GM11168 (cell line): ENCODE measurements around the gene MMD.
"Not testable (repeated sequence)": the region's sequence is repeated elsewhere in the genome, so short reads cannot be mapped to it uniquely, and the experiment has no call there.

Experiments
- in situ Hi-C: fragments of 300-500 bp; cut with MboI; formaldehyde crosslinking; loops from one replicate; pipeline ENCODE4 v1.12.0; 2022; ENCODE audit warnings: low sequenced_read_pairs; ENCODE audit not compliant: unreplicated experiment

The MMD gene

GRCh38 chr17:55402374-55402773, 19.3 kb downstream of the MMD start:
- in situ Hi-C loops = no loop called here

DNA sequence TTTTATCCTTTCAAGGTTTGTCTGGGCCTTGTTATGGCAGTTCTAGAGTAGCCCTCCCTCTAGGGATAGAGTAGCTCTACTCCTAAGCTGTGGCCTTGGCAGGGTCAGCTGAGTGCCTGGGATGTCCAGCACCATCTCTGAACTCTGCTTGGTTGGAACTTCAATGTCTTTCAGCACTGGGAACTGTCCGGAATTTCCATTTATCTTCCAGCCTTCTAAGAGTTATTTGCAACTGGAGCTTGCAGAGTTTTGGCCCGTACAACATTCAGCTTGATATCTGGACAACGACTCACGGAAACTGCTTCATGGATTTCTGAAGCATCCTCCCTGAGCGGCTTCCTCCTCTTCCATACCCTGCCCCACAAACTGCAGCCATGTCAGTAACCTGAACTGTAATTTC, 22.9 kb downstream of the MMD start:
- in situ Hi-C loops = no loop called here

- in situ Hi-C loops = no loop called here
These were observed 25.7 kb downstream of the MMD start for GRCh38 chr17:55395803-55396505.

GRCh38 chr17:55394357-55395021, 27.1 kb downstream of the MMD start:
- in situ Hi-C loops = no loop called here

- in situ Hi-C loops = no loop called here
These were observed 29.7 kb downstream of the MMD start for GRCh38 chr17:55391764-55392467.

GRCh38 chr17:55391244-55391757, 30.3 kb downstream of the MMD start:
- in situ Hi-C loops = no loop called here

DNA sequence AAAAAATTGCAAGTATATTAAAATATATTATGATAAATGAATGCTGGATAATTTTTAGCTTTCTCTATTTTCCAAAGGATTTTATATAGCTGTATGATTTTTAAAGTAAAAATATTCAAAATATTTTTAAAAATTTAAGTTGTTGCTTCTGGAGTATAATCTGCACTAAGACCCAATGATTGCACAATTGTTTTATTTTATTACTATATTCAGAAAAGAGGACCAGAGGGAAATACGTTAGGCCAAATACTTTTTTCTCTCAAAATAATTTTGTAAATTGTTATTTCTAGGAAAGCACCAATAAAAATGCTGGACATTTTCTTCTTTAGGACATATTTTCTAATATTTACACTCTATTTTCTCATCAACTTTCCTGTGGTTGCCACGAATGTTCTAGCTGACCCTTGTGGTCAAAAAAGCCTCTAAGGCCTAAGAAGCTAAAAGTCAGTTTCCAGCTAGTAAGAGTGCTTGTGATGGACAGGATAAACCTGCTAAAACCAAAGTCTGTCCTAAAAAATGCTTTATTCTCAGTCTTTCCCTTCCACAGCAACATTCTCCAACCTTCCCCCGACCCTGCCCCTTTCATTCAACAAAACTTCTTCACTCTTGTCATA, 31.2 kb downstream of the MMD start:
- in situ Hi-C loops = no loop called here

- in situ Hi-C loops = not testable (repeated sequence)
These were observed 31.9 kb downstream of the MMD start for GRCh38 chr17:55389715-55390114.

- in situ Hi-C loops = no loop called here
These were observed 32.8 kb downstream of the MMD start for GRCh38 chr17:55388842-55389241.

GRCh38 chr17:55386796-55387332, 34.8 kb downstream of the MMD start:
- in situ Hi-C loops = no loop called here

DNA sequence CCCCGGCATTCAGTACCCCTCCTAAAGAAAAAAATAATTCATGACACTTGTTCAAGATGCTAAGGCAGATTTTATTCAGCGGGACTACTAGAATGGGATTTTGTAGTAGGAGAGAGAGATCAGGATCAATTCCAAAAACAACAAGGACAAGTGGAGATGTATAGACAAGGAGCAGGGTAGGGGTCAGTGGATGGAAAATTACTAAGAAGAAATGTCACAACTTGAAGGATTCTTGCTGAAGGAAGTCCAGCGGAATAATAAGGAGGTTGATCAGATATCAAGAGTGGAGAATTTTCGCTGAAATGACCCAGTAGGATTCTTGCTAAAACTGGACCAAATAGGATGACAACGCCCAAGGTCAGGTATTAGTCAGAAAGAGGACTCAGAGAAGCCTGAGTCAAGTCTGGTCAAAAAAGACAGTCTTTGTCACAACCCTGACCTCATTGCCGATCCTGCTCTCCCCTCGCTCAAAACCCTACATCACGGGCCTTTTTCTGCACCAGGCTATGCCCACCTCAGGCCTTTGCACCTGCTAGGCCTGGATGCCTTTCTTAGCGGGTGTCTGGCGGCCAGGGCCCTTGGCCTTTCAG, 36.9 kb downstream of the MMD start:
- in situ Hi-C loops = no loop called here

GRCh38 chr17:55383771-55384642, 37.6 kb downstream of the MMD start:
- in situ Hi-C loops = no loop called here

GRCh38 chr17:55381017-55381770, 40.4 kb downstream of the MMD start:
- in situ Hi-C loops = no loop called here

GRCh38 chr17:55377671-55378275, 43.9 kb downstream of the MMD start:
- in situ Hi-C loops = no loop called here

DNA sequence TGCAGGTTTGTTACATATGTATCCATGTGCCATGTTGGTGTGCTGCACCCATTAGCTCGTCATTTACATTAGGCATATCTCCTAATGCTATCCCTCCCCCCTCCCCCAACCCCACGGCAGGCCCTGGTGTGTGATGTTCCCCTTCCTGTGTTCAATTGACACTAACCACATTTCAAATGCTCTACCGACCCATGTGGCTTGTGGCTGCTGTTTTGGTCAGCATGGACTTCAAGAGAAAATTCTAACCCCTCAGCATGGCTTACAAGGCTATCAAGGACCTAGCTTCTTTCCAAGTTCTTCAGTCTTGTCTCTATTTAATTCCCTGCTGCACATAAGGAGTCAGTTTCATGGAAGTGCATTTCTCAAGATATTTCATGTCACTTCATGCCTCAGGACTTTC, 52.9 kb downstream of the MMD start:
- in situ Hi-C loops = no loop called here

DNA sequence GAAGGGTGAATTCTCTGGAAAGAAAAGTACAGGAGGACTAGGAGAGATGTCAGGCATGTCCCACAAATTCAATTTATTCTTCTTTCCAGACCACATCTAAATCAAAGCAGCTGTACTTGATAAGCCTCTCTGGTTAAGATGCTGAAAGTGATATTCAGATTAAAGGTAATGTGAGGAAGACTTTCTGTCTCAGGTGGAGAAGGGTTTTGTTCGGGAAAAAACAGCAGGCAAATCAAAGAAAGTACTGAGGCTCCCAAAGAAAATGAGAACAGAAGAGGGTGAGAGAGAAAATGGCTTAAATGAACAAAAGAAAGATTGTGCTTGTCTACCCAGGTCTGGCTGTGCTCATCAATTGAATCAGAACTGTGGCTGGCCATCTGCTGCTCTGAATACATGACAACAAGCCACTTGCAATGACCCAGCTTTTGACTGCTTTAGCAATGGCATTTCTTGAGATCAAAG, 55.6 kb downstream of the MMD start:
- in situ Hi-C loops = no loop called here

DNA sequence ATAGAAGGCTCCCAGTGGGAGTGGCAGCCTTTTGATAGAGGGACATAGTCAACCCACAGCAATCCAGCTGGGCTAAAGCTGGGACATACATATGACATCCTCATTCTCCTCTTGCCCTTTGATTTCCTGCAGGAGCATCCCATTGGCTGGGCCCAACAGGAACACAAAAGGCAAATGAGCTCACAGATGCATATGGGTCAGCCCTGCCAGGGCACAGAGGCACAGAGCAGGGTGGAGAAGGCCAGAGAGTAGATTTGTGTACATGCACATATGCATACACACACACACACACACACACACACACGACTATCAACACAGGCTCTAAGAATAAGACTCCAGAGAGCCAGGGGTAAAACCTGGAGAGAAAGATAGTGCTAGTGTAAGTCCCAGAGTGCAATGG, 58.6 kb downstream of the MMD start:
- in situ Hi-C loops = no loop called here

DNA sequence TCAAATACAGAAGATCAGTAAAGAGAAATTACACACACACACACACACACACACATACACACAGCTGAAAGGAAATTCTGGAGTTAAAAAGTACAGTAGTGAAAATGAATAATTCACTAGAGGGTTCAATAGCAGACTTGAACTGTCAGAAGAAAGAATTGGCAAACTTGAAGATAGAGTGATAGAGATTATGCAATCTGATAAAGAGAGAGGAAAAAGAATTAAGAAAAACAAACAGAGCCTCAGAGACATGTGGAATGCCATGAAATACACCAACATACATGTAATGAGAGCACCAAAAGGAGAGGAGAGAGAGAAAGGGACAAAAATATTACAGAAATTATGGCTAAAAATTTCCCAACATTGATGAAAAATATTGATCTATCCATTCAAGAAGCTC, 60.7 kb downstream of the MMD start:
- in situ Hi-C loops = no loop called here
